GM19397 (cell line): ENCODE measurements around the gene PRRG4.
"Not testable (repeated sequence)": the region's sequence is repeated elsewhere in the genome, so short reads cannot be mapped to it uniquely, and the experiment has no call there.

Experiments
- ATAC-seq: cut with Tn5 transposase; IDR thresholded peaks from one replicate; pipeline ENCODE4 v1.9.1; 2021; ENCODE audit warnings: mild to moderate bottlenecking, moderate library complexity; ENCODE audit not compliant: unreplicated experiment

PRRG4 gene

GRCh38 chr11:32829680-32830412 lies at the start of gene PRRG4:
TSS of gene PRRG4 (plus strand) at chr11:32829927. CDS start at chr11:32830530, 603 bp downstream.
- ATAC-seq, result peak; percentile 83

- not testable (repeated sequence) for ATAC-seq
Observed at GRCh38 chr11:32780839-32781238, 48.9 kb upstream of the PRRG4 start.

GRCh38 chr11:32781721-32782120 lies 48.0 kb upstream of the PRRG4 start:
- no peak for ATAC-seq

GRCh38 chr11:32785262-32785661 lies 44.5 kb upstream of the PRRG4 start:
- ATAC-seq, result no peak

GRCh38 chr11:32786811-32787210 lies 42.9 kb upstream of the PRRG4 start:
- ATAC-seq, result no peak

DNA sequence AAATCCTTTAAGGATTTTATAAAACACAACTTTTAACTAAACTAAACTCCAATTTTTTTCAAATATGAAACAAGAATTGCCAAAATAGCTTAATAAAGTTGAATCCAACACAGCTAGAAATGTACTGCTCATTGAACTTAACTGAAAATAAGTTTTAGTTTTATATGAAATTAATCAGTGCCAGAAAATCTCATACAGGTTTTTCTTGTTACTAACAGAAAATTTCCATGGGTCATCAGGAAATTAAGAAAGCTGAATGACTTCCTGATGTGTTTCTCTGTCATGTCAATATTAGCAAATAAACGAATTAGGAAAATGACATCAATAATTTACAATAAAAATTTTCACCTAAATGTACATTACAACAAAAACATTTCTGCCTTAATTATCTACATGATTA lies 38.8 kb upstream of the PRRG4 start:
- no peak for ATAC-seq

DNA sequence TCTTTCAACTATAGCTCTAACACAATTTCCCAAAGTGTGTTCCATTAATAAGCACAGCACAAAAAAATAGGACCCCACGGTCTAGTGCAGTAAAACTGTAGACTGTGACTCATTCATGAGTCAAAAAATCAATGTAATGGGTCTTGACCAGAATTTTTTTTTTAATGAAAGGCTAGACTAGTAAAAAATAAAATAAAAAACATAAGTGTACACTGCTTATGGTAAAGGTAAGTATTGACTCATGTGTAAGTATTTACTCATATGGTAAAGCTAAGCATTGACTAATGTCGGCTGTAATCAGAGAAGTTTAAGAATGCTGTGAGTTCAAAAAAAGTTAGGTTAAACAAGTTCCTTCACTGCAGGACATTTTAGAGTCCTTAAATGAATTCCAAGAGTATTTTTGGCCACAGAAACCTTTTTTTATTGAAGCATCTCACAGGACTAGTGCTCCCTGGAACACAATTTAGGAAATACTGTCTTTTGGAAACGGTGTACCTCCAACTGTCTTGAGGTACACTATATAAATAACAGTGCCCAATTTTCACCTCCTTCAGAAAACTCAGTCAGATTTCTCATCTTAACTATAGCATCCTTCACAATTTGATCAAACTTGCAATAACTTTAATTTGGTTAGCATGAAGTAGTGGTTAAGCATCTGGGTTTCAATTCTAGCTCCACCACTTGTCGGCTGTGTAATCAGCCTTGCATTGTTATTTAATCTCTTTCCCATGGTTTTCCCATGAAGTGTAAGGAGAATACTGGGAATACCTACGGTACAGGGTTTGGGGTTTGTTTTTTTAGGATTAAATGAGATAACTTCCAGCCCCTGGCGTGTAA lies 37.4 kb upstream of the PRRG4 start:
- ATAC-seq, result no peak

DNA sequence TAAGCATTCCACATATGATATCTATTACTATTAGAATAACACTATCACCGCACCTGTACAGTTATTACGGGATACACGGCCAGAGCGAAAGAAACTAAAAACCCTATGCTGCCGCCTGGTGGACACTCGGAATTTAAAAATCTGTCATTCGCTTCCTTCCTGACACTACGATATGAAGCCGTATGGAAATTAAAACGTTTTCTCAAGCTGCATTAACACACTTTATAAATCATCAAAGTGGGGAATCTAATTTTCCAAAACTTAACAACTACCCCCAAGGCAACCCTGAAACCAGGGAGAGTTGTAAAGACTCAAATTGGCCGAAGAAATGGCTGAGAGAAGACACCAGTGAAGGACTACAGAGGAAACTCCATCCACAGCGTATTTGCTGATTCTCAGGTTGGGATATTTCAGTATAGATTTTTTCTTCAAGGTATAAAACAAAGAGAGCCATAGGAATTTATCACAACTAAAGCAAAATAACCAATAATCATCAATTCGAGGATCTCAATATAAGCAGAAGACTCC lies 36.7 kb upstream of the PRRG4 start:
- ATAC-seq, result no peak

DNA sequence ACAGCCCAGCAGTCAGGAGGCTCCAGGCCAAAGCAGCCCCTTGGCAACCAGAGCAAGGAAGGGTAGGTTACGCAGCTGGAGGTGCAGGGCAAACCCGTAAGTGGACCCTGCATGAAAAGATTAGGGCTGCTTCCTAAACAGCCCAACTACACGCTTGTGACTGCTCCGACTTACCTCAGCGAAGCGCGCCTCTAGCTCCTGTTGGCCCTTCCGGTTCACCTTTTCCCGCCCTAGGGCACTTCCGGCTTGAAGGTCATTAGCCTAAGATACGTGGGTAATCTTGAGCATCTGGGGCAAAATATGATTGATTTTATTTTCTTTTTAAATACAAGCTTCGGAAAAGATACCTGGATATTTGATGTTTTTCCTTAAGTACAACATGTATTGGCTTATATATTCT lies 35.3 kb upstream of the PRRG4 start, which contains the start of gene CCDC73:
CCDC73 (minus strand) TSS at position 224 of the 400 bp plus-strand sequence. CDS start 34,419 bp downstream, outside the sequence.
- ATAC-seq, result no peak

GRCh38 chr11:32796425-32796824 lies 33.3 kb upstream of the PRRG4 start:
- no peak for ATAC-seq

DNA sequence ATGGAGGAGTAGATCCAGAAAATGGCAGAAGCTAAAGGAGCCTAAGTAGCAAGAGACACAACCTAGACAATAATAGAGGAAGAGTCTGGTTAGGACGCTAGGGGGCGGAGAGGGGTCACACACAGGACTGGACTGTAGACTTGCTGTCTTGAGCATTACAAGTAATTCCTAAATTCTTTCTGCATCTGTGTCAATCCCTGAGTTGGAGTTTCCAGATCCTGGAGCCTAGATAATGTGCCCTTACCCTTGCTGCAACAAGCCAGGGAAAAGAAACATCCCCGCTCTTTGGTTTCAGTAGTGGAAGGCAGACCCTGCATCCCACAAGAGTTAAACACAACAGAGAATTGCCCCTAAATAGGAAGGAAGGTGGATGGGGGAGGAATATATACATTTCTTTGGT lies 20.4 kb upstream of the PRRG4 start:
- peak; percentile 99 for ATAC-seq

DNA sequence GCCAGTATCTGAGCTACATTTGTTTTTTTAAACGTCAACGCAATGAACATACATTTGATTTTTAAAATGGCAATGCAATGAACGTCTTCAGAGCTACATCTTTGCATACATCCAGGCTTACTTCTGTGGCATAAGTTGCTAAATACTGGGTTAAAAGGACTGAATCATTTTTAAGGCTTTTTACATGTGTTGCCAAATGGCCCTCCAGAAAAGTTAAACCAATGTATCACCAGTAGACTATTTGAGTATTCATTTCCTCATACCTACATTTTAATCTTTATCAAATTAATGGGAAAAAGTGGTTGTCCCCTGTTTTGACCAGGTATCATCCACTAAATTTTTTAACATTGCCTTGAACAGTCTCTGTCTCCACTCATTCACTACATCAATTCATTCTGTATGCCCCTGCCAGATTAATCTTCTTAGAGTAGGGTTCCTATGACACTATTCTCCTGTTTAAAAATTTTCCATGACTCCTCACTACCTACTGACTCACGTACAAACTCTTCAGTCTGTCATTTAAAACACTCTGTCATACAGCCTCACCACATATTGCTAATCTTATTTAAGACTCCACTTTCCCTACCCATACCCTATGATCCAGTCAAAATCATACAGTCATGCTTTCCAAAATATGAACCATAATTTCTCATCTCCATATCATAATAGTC lies 12.4 kb upstream of the PRRG4 start:
- ATAC-seq, result no peak

DNA sequence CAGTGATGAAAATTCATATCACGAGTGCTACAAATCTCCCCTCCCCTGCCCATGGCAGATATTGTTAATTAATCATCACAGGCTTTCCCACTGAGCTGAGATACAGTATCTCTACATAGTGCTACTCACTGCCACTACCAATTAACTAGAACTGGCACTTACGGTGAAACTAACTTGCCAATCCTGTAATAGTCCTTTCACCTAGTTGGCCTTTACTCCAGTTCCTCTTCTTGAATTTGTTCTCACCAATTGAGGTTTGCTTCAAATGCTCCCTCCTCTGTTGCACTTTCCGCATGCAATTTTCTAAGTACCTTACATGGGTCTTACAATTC lies 11.9 kb upstream of the PRRG4 start:
- no peak for ATAC-seq

DNA sequence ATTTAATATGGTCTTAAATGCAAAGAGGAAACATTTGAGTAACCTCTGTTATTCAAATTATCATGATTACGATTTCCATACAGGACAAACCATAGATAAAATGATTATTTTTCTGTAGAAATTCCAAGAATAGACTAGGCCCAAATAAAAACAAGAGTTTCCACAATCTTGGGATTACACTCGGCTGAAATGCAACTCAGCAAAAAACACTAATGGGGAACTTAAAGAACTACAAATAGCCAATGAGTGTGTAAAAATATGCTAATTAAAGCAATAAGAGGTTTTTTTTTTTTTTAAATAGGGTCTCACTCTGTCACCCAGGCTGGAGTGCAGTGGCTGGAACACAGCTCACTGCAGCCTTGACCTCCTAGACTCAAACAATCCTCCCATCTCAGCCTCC lies 10.5 kb upstream of the PRRG4 start:
- ATAC-seq, result no peak

DNA sequence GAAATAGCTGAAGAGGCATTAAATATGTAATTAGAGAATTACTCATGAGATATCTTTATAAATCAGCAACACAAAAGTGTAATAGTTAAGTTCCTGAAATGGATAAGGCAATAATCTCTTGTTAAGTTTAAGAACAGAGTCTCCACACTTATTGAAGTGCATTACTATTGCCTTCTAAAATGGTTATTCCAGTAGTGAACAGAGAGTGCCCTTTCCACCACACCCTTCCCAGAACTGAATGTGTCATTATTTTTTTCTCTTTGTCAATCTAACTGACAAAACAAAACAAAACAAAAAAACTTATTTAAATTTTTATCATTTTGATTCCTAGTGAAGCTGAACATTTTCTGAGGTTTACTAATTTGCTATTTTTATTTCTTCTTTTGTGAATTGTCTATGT lies 9.2 kb upstream of the PRRG4 start:
- ATAC-seq, result no peak

GRCh38 chr11:32821517-32821916 lies 8.2 kb upstream of the PRRG4 start:
- peak; percentile 22 for ATAC-seq

- ATAC-seq, result peak; percentile 52
Observed at GRCh38 chr11:32821917-32822560, 7.7 kb upstream of the PRRG4 start.

DNA sequence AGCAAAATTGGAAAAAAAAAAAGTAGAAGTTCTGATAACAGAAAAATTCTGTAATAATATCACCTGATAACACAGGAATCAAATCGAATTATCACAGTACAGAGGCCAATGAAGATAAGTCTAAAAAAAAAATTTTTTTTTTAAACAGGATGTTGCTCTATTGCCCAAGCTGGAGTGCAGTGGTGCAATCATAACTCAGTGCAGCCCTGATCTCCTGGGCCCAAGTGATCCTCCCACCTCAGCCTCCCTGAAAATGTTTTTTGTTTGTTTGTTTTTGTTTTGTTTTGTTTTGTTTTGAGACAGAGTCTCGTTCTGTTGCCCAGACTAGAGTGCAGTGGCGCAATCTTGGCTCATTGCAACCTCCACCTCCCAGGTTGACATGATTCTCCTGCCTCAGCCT lies 6.1 kb upstream of the PRRG4 start:
- not testable (repeated sequence) for ATAC-seq

DNA sequence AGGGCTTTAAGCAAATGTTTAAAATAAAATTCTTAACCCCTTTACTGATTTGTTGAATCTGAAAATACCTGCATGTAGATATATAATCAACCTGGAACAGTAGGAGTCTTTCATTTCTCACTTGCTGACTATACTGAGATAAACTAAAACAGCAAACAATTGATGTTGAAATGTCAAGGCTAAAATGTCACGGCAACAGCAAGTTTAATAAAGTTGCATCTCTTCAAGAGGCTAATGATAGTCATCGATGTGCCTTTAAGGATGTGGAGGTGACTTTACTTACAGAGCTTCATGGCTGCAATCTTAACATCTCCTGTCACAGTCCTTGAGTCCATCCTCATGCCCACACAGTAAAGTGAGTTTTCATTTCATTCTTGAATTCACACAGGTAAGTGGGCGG lies 3.6 kb upstream of the PRRG4 start:
- no peak for ATAC-seq

GRCh38 chr11:32827276-32827675 lies 2.5 kb upstream of the PRRG4 start:
- no peak for ATAC-seq

DNA sequence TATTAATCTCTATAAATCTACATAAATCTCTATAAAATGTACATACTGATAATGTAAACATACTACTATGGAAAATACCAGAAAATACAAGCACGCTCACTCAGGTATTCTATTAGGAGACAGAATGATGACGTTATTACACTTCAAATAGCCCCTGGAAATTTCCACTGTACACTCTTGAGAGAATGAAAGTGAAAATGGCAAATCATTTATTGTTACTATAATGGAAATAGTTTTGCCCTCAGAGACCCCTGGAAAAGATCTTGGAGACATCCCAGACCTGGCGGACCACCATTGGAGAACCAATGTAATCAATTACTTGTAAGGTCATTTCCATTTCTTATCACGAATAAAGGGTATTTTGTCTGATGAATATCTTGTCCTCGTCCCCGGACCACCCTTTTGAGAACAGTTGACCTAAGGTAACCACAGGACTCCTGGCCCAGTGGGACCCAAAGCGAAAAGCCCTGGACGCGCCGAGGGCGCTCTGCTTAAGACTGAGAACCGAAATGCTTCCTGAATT lies 509 bp upstream of the PRRG4 start:
- peak; percentile 31 for ATAC-seq
